Measurements from ENCODE around the gene SERPINA5. TPM values are rescaled to one million over a fixed set of nuclear protein-coding genes. Genes with fewer than 3 reads are reported as not detected.

SERPINA5 gene
- total and polyA plus RNA-seq, 2 of the 8 experiments (the other 6 are each of a cell fraction or from before 2014, with no cell fraction given) = 1.8 to 1.9 TPM

- no peak overlapping the region for H3K18ac ChIP-seq (ENCODE audit: extremely low read depth, low read length)
- ChIA-PET CTCF (ENCODE audit: partially characterized antibody) (interaction anchor here (2.1 kb wide), 2 partner anchors 22 to 86 kb away, joined by 6 to 9 read pairs; no protein-coding TSS in a partner anchor), POLR2A (ENCODE audit: partially characterized antibody) (no interaction called here)
- 0 out of 4 replicates have a peak, but pooled peaks cover 0 to 3% of the 10 kb centered on the region in 2 experiments for H3K9me3 ChIP-seq (ENCODE audit: insufficient read depth in 2 of 2, low read depth in 1 of 2, low read length in 1 of 2)
- H3K4me1 ChIP-seq (replicated peaks in 1 of 4; ENCODE audit: control insufficient read depth in 3 of 4, insufficient read depth in 4 of 4, low read length in 3 of 4) = no peaks in the 10 kb centered on the region
- H2BK5ac ChIP-seq (ENCODE audit: low read depth, low read length) = no peak overlapping the region
- no peak for FAIRE-seq
- no peak overlapping the region for H3K4ac ChIP-seq (replicated peaks; ENCODE audit: insufficient read length, low read depth, low read length)
- H3K79me1 ChIP-seq (ENCODE audit: low read depth, low read length) = no peaks in the 10 kb centered on the region
- H3K79me2 ChIP-seq (ENCODE audit: control insufficient read depth in 1 of 2, insufficient read depth in 2 of 2, low read length in 2 of 2) = no peaks in the 10 kb centered on the region
- no peak overlapping the region for H3K4me2 ChIP-seq (ENCODE audit: insufficient read depth in 1 of 2, low read depth in 2 of 2, low read length in 2 of 2)
- H2BK12ac ChIP-seq (ENCODE audit: low read depth, low read length) = no peak overlapping the region
- WGBS, 2 experiments (ENCODE audit: extremely low coverage in 1 of 2, insufficient coverage in 1 of 2, insufficient read length in 1 of 2, insufficient replicate concordance in 2 of 2, low coverage in 1 of 2, low lambda C conversion rate in 2 of 2, missing lambda C conversion rate in 1 of 2) = 94% methylated on average over 6 of the region's 6 CpGs; no CpG with 5 or more reads in 1 of the 2 experiments
- no peak overlapping the region for H3K9ac ChIP-seq (replicated peaks in 1 of 4; ENCODE audit: extremely low read depth in 1 of 4, low read depth in 3 of 4, low read length in 3 of 4)
- H4K8ac ChIP-seq (ENCODE audit: extremely low read depth, insufficient read depth, low read length) = no peak overlapping the region
- H3K14ac ChIP-seq (ENCODE audit: insufficient read length) = no peak overlapping the region
- no peak overlapping the region for H2BK120ac ChIP-seq (replicated peaks; ENCODE audit: low read depth, low read length)
- H3K23ac ChIP-seq (ENCODE audit: insufficient read length) = no peak overlapping the region
- no peak overlapping the region for H4K91ac ChIP-seq (replicated peaks; ENCODE audit: insufficient read length, low read length)
- no peaks in the 10 kb centered on the region for H3K27me3 ChIP-seq (replicated peaks in 1 of 4; ENCODE audit: control insufficient read depth in 3 of 4, extremely low read depth in 1 of 4, insufficient read depth in 3 of 4, low read length in 3 of 4)
- no peak overlapping the region for H2BK15ac ChIP-seq (ENCODE audit: low read length)
- no peak overlapping the region for H3K4me3 ChIP-seq (ENCODE audit: extremely low read depth in 1 of 4, insufficient read depth in 2 of 4, low read depth in 3 of 4, low read length in 4 of 4)
- DNase-seq (ENCODE audit: low read depth in 1 of 2, low spot score in 2 of 2) = no peak
- no peaks in the 10 kb centered on the region for H3K36me3 ChIP-seq (ENCODE audit: control insufficient read depth in 2 of 4, insufficient read depth in 4 of 4, low read length in 3 of 4)
- no peaks in the 10 kb centered on the region for H4K20me1 ChIP-seq (replicated peaks in 1 of 2; ENCODE audit: control insufficient read depth in 1 of 2, insufficient read depth in 2 of 2, low read length in 2 of 2)
- no peak overlapping the region for H2AFZ ChIP-seq (ENCODE audit: low read length)
- no peak overlapping the region for H2AK5ac ChIP-seq (ENCODE audit: low read depth, low read length)
- H3K56ac ChIP-seq (replicated peaks; ENCODE audit: insufficient read length, low read depth, low read length) = no peak overlapping the region
- no peak overlapping the region for H4K5ac ChIP-seq (ENCODE audit: insufficient read length, low read depth, low read length)
- H3K27ac ChIP-seq (ENCODE audit: low read depth, low read length) = no peak overlapping the region
- no peaks in the 10 kb centered on the region for H3K23me2 ChIP-seq (ENCODE audit: low read depth, low read length)
- H2BK20ac ChIP-seq (ENCODE audit: low read length) = no peak overlapping the region
- TF ChIP-seq FOSL1 (IDR thresholded peaks at IDR 0.05; ENCODE audit: insufficient read depth, low read depth, low read length) (no peak), TCF12 (IDR thresholded peaks at IDR 0.05; ENCODE audit: low read depth, low read length) (no peak), SUZ12 (IDR thresholded peaks at IDR 0.05; ENCODE audit: low read length) (no peak)
Observed at GRCh38 chr14:94571950-94572349, 9.3 kb upstream of the SERPINA5 start.

Measured in H1 (cell line).